HK-2 (cell line): ENCODE data around the gene DHFR2.
"Not testable (repeated sequence)": the region's sequence is repeated elsewhere in the genome, so short reads cannot be mapped to it uniquely, and the experiment has no call there.

Experiments used
- DNase-seq: peaks from one replicate; pipeline ENCODE4 v3.0.0-alpha.2; 2018; ENCODE audit not compliant: unreplicated experiment

Gene DHFR2

DNA sequence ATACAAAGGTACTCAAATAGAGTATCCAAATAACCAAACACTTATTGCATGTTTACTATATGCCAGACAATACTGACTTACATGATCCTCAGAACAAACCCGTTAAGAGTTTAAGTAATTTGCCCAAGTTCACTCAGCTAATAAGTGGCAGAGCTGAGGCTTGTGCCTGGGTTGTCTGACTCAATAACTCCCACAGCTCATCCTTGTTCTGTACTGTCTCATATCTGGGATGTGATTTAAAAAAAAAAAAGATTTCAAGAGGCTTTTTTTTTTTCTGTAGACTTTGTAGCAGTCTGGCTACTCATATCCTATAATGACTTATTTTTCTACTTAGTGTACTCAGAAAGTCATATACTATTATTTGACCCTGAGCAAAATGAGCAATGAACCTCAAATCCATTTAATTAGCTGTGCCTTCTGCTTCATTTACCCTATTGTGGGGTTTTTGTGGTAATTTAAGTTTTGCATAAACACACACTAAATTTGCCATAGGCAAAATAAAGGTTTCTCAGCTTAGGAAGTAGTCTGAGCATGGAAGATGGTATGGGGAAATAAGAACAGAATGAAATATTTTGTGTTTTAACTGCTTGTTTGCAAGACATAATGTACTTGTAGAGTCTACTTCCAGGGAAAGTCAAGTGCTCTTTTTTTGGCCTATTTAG is 3.2 kb upstream of the DHFR2 start:
- no peak for DNase-seq

DNA sequence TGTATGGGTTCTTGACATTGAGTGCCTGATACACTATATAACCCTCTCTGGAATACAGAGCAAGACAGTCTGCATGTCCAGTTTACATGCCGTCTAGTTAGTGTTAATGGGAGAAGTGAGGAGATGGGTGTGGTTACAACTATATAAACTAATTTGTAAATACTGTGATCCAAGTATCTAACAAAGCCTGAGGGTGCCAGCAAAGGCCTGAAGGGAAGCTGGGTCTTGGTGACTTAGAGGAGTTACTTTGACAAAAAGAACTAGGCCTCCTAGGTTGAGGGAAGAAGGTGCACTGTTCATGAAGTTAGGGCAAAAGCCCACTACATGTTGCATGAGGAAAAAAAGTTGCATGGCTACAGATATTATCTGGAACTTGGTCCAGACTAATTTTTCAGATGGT is 2.4 kb upstream of the DHFR2 start:
- no peak for DNase-seq

DNA sequence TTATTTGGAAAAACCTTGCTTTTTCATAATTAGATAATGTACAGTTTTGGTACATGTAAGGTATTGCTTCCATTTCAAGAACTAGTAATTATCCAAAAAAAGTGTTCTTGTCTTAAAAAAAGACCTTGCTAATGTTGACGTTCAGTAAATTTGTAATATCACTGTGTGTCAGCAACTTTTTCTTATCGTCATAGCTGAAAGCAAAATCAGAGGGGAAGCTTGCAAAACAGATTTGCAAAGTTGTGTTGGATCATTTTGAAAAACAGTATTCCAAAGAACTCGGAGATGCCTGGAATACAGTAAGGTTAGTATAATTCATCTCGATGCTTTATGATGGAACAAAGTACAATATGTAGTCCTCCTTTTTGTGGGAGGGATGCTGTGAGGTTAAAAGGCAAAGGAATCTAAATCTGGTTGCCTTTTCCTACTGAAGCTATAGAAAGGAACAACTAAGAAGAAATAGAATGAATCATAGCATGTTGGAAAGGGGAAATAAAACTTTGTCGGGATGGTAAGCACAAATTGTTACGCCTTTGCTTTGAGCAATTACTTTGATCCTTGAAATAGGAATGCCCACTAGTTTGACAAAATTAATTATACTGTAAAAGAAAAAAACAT is 1.6 kb upstream of the DHFR2 start:
- no peak for DNase-seq

DNA sequence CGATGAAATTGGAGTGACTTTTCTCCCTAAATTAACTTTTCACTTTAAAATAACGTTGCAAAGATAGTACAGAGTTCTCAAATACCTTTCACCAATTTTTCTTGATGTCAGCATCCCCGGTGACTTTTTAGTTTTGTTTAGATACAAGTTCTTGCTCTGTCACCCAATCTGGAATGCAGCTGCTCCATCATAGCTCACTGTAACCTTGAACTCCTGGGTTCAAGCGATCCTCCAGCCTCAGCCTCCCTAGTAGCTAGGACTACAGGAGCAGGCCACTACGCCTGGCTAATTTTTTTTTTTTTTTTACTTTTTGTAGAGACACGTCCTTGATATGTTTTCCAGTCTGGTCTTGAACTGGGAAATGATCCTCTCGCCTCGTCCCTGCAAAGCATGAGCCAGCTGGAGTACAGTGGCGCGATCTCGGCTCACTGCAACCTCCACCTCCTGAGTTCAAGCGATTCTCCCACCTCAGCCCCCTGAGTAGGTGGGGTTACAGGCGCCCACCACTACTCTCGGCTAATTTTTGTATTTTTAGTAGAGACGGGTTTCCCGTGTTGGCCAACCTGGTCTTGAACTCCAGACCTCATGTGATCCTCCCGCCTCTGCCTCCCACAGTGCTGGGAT is 892 bp upstream of the DHFR2 start:
- no peak for DNase-seq

DNA sequence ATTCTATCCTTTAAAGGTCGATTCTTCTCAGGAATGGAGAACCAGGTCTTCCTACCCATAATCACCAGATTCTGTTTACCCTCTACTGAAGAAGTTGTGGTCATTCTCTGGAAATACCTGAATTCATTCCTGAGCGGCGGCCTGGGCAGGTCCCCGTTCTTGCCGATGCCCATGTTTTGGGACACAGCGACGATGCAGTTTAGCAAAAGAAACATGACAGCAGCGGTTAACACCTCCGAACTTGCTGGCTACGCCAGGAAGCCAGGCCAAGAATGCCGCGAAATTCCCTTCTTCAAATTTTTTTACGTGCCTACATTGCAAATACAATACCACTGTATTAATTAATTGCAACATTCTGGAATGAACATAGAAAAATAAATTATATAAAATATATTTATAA is 1.4 kb downstream of the DHFR2 start:
- no peak for DNase-seq

DNA sequence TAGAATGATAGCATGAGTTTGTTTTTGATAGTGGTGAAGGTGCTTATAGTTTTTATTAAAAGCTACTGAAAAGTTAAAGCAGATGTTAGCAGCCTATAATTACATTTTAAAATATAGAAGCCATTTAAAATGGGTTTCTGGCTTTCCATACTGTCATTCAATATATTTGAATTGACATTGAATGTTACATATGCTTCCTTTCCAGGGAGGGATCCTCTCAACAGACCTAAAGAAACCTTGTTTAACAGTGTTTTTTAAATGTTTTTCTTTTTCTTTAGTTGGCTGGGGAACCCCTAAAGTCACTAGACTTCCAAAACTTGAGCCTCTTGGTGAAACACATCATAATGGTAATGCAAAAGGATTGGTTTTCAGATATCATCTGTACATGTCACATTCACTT is 12.2 kb downstream of the DHFR2 start:
- no peak for DNase-seq

DNA sequence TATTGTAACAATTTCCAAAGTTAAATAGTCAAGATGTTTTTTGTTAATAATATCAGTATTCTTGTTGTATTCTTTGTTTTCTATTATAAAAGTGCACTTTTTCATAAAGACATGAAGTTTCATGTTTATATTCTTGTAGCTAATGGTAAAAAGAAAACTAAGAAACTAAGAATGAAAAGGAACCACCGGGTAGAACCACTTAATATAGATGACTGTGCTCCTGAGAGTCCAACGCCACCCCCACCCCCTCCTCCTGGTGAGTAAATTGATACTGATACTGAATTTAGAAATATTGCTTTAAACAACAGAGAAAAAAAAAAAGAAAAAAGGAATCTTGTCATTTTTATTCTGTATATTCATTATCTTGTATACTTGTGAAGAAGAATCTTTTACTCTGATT is 13.4 kb downstream of the DHFR2 start:
- DNase-seq, result no peak

DNA sequence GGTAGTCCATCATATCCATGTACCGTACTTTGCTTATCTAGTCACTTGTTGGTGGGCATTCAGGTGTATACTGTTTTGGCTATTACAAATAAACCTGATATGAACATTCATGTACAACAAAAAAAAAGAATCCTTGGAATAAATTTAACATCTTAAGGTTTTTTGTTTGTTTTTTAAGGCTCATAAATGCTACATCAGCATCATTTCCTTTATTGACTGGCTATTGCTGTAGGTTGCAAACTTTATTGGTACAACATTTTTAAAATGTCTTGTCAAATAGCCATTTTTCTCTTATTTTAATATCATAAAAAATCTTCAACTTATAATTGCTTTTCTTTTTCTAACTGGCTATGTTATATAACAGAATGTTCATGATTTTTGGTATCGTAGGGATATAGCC is 16.2 kb downstream of the DHFR2 start:
- no peak for DNase-seq

DNA sequence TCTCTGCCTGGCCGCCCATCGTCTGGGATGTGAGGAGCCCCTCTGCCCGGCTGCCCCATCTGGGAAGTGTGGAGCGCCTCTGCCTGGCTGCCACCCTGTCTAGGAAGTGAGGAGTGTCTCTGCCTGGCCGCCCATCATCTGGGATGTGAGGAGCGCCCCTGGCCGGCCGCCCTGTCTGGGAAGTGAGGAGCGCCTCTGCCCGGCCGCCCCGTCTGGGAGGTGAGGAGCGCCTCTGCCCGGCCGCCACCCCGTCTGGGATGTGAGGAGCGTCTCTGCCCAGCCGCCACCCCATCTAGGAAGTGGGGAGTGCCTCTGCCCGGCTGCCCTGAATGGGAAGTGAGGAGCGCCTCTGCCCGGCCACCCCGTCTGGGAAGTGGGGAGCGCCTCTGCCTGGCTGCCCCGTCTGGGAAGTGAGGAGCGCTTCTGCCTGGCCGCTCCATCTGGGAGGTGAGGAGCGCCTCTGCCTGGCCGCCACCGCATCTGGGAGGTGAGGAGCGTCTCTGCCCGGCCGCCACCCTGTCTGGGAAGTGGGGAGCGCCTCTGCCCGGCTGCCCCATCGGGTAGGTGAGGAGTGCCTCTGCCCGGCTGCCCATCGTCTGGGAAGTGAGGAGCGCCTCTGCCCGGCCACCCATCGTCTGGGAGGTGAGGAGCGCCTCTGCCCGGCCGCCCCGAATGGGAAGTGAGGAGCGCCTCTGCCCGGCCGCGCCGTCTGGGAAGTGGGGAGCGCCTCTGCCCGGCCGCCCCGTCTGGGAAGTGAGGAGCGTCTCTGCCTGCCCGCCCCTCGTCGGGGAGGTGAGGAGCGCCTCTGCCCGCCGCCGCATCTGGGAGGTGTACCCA is 18.4 kb downstream of the DHFR2 start:
- not testable (repeated sequence) for DNase-seq

DNA sequence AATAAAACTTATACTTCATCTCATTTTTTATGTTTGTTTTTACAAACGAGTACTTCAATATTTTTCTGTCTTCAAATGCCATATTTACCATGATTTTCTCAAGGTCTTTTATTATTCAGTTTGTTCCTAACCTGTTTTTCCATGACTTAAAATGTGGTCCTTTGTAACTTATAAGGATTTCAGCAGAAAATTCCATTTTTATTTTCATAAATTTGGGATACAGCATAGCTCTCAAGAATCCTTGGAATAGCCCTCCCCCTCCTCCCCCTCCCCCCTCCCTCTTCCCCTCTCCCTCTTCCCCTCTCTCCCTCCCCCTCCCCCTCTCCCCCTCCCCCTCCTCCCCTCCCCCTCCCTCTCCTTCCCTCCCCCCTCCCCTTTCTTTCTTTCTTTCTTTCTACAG is 19.4 kb downstream of the DHFR2 start:
- DNase-seq, result no peak

DNA sequence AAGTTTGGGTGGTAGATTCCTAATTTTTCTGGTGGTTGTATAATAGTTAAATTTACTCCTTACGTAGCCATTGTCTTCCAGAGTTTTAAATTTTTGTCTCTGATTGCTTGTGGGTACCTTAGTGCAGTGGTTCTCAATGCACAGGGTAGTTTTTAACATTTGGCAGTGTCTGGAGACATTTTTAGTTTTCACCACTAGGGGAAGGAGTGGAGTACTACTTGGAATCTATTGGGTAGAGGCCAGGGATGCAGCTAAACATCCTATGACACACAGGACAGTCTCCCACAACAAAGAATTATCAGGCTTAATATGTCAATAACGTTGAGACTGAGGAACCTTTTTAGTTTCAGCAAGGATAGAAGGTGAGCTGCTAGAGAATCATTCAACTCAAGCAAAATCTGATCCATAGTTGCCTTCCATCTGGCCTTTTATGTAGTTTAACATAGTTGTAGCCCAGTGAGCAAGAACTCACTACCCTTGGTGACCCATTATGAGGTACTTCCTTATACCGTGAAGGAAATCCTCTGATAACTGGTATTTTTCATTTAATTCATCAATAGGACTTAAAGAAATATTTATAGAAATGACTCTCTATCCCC is 25.7 kb downstream of the DHFR2 start:
- no peak for DNase-seq

DNA sequence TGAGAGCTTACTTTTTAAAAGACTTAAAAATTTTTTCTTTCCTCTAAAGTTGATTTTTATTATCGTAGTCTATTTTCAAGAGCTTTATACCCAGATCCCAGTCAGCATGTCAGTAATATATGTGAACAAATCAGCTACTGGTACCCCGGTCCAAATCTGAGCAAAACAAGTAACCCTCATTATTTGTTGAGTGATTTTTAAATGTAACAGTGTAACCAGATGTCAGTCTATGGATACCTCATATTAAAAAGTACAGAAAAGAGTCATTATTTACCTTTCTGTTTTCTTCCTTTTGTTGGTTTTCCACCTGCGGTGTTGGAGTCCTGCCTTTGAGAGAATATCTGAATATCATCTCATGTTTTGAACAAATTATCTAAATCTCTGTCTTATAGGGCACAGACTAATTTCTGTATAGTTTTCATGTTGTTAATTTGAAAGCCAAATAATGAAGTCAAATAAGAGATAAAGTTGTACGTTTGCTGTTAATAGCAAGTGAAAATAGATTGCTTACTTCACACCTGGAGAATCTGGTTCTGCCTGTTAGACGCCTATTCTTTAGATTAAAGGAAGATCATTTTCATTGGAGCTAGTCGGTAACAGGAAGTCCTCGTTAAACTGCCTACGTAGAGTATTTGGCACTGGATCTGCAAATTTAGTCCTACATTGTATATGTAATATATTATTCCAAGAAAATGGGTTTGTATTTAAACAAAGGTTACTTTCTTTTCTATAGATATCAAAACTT is 34.5 kb downstream of the DHFR2 start, which contains the start of gene STX19:
STX19 (minus strand) TSS at position 505 of the 745 bp plus-strand sequence. CDS start 13,328 bp downstream, outside the sequence.
- no peak for DNase-seq

DNA sequence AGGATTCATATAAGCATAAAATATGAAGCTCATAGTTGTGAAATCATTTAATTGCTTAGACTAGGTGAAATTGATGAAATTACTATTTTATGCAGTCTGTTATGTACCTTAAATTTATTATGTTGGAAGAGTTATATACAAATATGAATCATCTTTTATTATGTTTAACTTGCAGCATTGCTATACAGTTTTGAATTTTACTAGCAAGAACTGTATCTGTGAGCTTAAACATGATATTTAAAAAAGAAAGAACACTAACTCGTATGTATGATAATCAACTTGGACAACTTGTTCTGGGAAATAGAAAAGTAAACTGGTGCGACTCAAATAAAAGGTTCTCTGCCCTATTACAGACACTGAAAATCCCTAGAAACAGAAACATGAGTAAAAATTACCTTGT is 36.1 kb downstream of the DHFR2 start:
- no peak for DNase-seq

DNA sequence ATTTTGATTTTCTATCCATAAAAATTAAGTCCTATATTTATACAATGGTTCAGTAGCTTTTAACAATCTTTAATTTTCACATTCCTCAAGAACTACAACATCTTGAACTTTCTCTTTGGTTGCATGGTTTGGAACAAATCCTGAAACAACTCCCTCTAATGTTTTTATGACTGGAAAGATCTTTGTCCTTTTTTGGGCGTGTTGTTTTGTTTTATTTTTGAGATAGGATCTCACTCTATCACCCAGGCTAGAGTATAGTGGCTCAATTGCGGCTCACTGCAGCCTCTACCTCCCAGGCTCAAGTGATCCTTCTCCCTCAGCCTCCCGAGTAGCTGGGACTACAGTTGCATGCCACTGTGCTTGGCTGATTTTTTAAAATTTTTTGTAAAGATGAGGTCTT is 38.3 kb downstream of the DHFR2 start:
- no peak for DNase-seq

DNA sequence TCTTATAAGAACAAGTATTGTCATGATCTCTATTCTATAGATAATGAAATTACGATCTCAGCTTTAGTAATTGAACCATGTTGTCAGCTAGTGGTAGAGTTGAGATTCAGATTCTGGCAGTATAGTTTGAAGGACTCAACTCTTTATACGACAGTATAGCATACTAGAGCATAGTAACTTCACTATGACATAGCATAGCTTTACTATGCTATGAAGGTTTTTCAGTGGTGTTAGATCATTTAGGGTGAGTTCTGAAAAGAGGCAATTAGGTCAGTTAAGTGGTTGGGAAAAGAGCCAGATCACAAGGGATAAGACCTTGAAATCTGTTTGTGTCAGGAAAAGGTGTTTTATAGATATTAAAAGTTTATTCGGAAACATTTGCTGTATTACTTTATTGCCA is 42.4 kb downstream of the DHFR2 start:
- DNase-seq, result no peak

DNA sequence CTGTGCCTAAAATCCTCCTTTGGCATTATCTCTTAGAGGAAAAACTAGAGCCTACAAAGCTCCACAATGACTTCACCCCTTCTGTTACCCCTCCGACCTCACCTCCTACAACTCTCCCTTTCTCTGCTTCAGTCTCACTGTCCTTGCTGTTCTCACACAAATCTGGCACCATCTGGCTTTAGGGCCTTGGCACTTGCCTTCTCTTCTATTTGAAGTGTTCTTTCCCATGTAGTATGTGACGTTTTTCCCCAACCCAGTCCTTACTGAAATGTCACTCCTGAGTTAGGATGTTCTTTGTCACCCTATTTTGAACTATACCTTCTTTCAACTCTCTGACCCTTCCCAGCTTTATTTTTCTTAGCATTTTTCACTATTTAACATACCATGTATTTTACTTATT is 43.1 kb downstream of the DHFR2 start:
- DNase-seq, result no peak

DNA sequence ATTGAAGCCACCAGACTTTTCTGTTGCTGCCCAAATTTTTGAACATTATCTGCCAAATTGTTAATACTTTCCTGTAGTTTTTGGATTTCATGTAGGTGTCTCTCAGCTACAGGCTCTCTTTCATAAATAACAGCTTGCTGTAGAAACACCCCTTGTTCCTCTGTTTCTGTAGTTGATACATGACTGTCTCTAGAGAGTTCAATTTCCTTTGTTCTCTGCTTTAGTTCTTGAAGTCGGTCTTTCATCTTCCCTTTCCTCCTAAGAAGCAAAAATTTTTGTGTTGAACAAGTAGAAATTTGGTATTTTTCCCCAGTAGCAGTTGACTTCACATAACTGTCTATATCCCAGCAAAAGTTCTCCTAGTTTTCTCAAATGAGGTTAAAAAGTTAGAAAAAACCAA is 47.7 kb downstream of the DHFR2 start:
- no peak for DNase-seq

DNA sequence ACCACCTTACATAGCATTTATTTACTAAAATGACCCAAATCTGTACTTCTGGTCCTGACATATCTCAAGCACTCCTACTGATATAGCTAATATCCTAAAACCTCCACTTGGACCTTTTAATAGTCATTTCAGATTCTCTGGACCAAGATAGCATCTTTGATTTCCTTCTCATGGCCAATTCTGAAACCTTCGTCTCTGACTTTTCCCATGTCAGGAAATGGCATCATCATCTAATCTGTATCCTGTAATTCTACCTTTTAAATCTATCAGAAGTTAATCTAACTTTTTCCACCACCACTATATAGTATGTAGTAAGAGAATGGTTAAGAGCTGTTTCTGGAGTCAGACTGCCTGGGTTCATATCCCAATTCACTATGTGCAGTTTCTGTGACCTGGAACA is 50.5 kb downstream of the DHFR2 start:
- DNase-seq, result no peak

DNA sequence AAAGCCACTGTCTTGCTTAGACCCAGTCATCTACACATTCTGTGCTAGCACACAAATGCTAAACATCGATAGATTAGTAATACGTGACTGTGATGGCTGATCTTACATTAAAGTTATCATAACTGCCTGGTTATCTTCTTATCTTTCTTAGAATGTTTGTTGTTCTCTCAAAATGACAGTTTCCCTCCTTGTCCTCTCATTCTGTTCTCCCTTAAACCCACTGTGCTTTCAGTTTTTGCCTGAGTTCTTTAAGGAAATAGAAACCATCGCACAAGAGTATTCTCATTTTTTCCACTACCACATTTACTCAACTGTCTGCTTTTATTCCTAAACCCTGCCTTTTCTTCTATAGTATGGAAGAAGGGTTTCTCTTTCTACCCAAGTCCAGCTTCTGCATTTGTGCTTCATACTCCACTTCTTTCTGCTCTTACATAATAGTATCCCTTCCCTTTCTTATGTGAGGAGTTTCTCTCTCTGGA is 51.4 kb downstream of the DHFR2 start:
- DNase-seq, result no peak

DNA sequence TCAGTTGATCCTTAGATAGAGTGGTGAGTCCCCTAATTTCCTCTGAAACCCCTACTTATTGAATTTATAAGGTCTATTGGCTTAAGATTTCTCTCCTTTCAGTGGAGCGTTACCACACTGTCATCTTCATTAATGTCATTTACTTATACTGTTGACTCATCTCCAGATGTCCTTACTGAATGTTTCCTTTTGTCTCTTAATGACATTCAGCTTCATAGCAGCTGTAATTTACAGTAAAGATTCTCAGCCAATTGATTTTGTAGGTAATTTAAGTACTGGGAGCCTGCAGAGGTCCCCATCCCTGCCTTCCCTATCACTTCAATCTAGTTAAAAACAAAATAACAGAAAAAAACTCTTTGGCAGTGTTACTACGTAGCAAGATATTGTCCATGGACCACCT is 53.1 kb downstream of the DHFR2 start:
- DNase-seq, result no peak

DNA sequence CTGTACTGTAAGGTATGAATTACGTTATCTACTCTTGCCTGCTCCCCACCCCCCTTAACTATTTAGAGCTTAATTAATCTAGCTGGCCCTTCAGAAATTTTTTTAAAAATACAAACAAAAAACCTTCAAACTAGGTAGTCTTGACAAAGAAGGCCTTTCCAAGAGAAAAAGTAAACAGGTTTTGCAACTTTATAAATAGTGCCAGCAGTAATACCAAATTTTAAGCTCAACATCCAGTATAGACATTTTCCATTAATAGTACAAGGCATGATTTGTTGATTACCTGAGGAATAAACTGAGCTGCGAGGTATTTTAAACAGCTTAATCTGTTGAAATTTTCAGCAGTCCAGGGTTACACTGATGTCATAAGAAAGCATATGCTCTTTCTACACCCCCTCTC is 54.5 kb downstream of the DHFR2 start:
- no peak for DNase-seq
